Astrocyte of the spinal cord (primary cell): ENCODE measurements around the gene PAK5.

Experiments
- DNase-seq: peaks from one replicate; pipeline ENCODE4 v3.0.0; 2011; ENCODE audit warnings: low read depth, low spot score
- H3K4me3 ChIP-seq: 2 replicates; pipeline ENCODE4 v1.5.1; 2011; ENCODE audit warnings: low read depth, mild to moderate bottlenecking, low read length, moderate library complexity
- CTCF ChIP-seq: IDR thresholded peaks from 2 replicates; pipeline ENCODE4 v1.5.1; 2012; ENCODE audit warnings: low read depth, mild to moderate bottlenecking, low read length, inconsistent platforms
- in situ Hi-C: cut with HindIII; loops from 2 replicates; pipeline ENCODE4 v1.10.0; 2017; ENCODE audit warnings: low sequenced_read_pairs

Gene PAK5

GRCh38 chr20:9742821-9743220 is 96.1 kb downstream of the PAK5 start:
- H3K4me3 ChIP-seq, result no peak overlapping the region
- in situ Hi-C loops, result no loop called here
- no peak for TF ChIP-seq CTCF
- DNase-seq, result no peak

- TF ChIP-seq CTCF, result no peak
- DNase-seq, result no peak
- in situ Hi-C loops, result no loop called here
Observed at GRCh38 chr20:9741996-9742395, 96.9 kb downstream of the PAK5 start.

GRCh38 chr20:9740486-9740885 is 98.4 kb downstream of the PAK5 start:
- H3K4me3 ChIP-seq, result no peak overlapping the region
- TF ChIP-seq CTCF, result no peak
- in situ Hi-C loops, result no loop called here
- DNase-seq, result no peak

More at GRCh38 chr20:9741996-9742395, 96.9 kb downstream of the PAK5 start:
- no peak overlapping the region for H3K4me3 ChIP-seq

GRCh38 chr20:9739991-9740390 is 98.9 kb downstream of the PAK5 start:
- no peak overlapping the region for H3K4me3 ChIP-seq
- in situ Hi-C loops, result no loop called here
- no peak for TF ChIP-seq CTCF
- DNase-seq, result no peak

GRCh38 chr20:9736373-9736772 is 102.5 kb downstream of the PAK5 start:
- no peak for DNase-seq
- no peak for TF ChIP-seq CTCF
- no peak overlapping the region for H3K4me3 ChIP-seq
- in situ Hi-C loops, result no loop called here

GRCh38 chr20:9723501-9724202 is 115.2 kb downstream of the PAK5 start:
- no peak for DNase-seq
- TF ChIP-seq CTCF, result no peak
- no peak overlapping the region for H3K4me3 ChIP-seq
- in situ Hi-C loops, result no loop called here
